ENCODE results near the gene CAMKK1. TPM values are rescaled to one million over a fixed set of nuclear protein-coding genes. Genes with fewer than 3 reads are reported as not detected.
A peak's percentile ranks its signal among the peaks of the same experiment; 100 is the strongest.

The CAMKK1 gene
- polyA plus RNA-seq, 1 of the 3 experiments (the other 2 are of a cell fraction), result 6.8 TPM

- DNase-seq, result peak; percentile 75
- WGBS (ENCODE audit: low lambda C conversion rate), result 70% methylated on average over 6 of the region's 10 CpGs
Observed at GRCh38 chr17:3935140-3935542, 42.3 kb upstream of the CAMKK1 start.

GRCh38 chr17:3929764-3930163, 36.9 kb upstream of the CAMKK1 start:
- Histone ChIP-seq H3K4me3 (ENCODE audit: low read depth in 2 of 2, low read length in 1 of 2) (no peak overlapping the region), H3K79me2 (ENCODE audit: insufficient read depth) (no peaks in the 10 kb centered on the region), H3K9ac (no peak overlapping the region), H2AFZ (ENCODE audit: low read depth) (no peak overlapping the region), H3K27ac (ENCODE audit: low read depth in 2 of 2, low read length in 1 of 2) (no peak overlapping the region), H3K9me2 (no peaks in the 10 kb centered on the region), H3K36me3 (replicated peaks in 1 of 2; ENCODE audit: control insufficient read depth in 1 of 2, insufficient read depth in 2 of 2, low read length in 1 of 2) (no peaks in the 10 kb centered on the region), H3K27me3 (ENCODE audit: insufficient read depth) (no peaks in the 10 kb centered on the region), H4K20me1 (ENCODE audit: insufficient read depth) (no peaks in the 10 kb centered on the region), H3F3A (replicated peaks; ENCODE audit: insufficient read depth) (no peaks in the 10 kb centered on the region), H3K9me3 (no peaks in the 10 kb centered on the region), H3K4me2 (no peak overlapping the region), H3K4me1 (ENCODE audit: control insufficient read depth in 1 of 2, insufficient read depth in 2 of 2, low read depth in 1 of 2, low read length in 1 of 2) (peaks cover 0 to 12% of the 10 kb centered on the region in 2 experiments; a peak in 1 of 4 replicates)
- 94% methylated on average over 1 of the region's 1 CpG for WGBS (ENCODE audit: low lambda C conversion rate)
- TF ChIP-seq USF1 (IDR thresholded peaks at IDR 0.05; ENCODE audit: borderline replicate concordance, low read depth) (no peak), ELF1 (IDR thresholded peaks at IDR 0.05) (no peak), MXI1 (IDR thresholded peaks at IDR 0.05; ENCODE audit: low read depth, low read length) (no peak), RAD21 (IDR thresholded peaks at IDR 0.05; ENCODE audit: low read length) (no peak), TEAD4 (IDR thresholded peaks at IDR 0.05; ENCODE audit: borderline replicate concordance, insufficient read depth) (no peak), EP300 (IDR thresholded peaks at IDR 0.05; ENCODE audit: borderline replicate concordance in 1 of 2, low read depth in 1 of 2, low read length in 1 of 2) (no peak), MEF2A (IDR thresholded peaks at IDR 0.05; ENCODE audit: borderline replicate concordance, low read depth) (no peak), TAF1 (IDR thresholded peaks at IDR 0.05; ENCODE audit: borderline replicate concordance, low read depth, low read length) (no peak), GATA2 (CRISPR knock-in tag; IDR thresholded peaks at IDR 0.05) (no peak), FOXJ3 (CRISPR knock-in tag; IDR thresholded peaks at IDR 0.05) (no peak), POLR2AphosphoS5 (IDR thresholded peaks at IDR 0.05; ENCODE audit: low read depth, low read length) (no peak), YY1 (IDR thresholded peaks at IDR 0.05; ENCODE audit: low read depth) (no peak), RXRA (IDR thresholded peaks at IDR 0.05; ENCODE audit: borderline replicate concordance, low read depth) (no peak), FOXM1 (IDR thresholded peaks at IDR 0.05; ENCODE audit: low read depth) (no peak), TCF12 (IDR thresholded peaks at IDR 0.05) (no peak), RCOR1 (IDR thresholded peaks at IDR 0.05; ENCODE audit: low read length) (no peak), NRF1 (IDR thresholded peaks at IDR 0.05; ENCODE audit: low read depth, low read length) (no peak), USF2 (IDR thresholded peaks at IDR 0.05; ENCODE audit: borderline replicate concordance, low read depth, low read length) (no peak), PBX3 (IDR thresholded peaks at IDR 0.05) (no peak)
- no peak for DNase-seq
- CTCF ChIA-PET, result no interaction called here
- POLR2A ChIA-PET, result no interaction called here

More at GRCh38 chr17:3935140-3935542, 42.3 kb upstream of the CAMKK1 start:
- no peaks in the 10 kb centered on the region for H3K27me3 ChIP-seq (ENCODE audit: insufficient read depth)
- no peak overlapping the region for H3K9ac ChIP-seq
- H3F3A ChIP-seq (replicated peaks; ENCODE audit: insufficient read depth), result no peaks in the 10 kb centered on the region
- no peaks in the 10 kb centered on the region for H3K36me3 ChIP-seq (replicated peaks in 1 of 2; ENCODE audit: control insufficient read depth in 1 of 2, insufficient read depth in 2 of 2, low read length in 1 of 2)
- no peak overlapping the region for H3K4me3 ChIP-seq (ENCODE audit: low read depth in 2 of 2, low read length in 1 of 2)
- ChIA-PET POLR2A (no interaction called here), CTCF (interaction anchor here (0.5 to 1.9 kb wide), 10 partner anchors 13 to 144 kb away, joined by 3 to 14 read pairs (median 3); no protein-coding TSS in a partner anchor)
- H3K9me3 ChIP-seq, result no peaks in the 10 kb centered on the region
- H3K4me1 ChIP-seq (ENCODE audit: control insufficient read depth in 1 of 2, insufficient read depth in 2 of 2, low read depth in 1 of 2, low read length in 1 of 2), result no peaks in the 10 kb centered on the region
- H4K20me1 ChIP-seq (ENCODE audit: insufficient read depth), result no peaks in the 10 kb centered on the region
- TF ChIP-seq RAD21 (IDR thresholded peaks at IDR 0.05; ENCODE audit: low read length) (peak; percentile 74), CTCF (IDR thresholded peaks at IDR 0.05) (peak; percentile 43), SMC3 (IDR thresholded peaks at IDR 0.05; ENCODE audit: low read depth, low read length) (peak; percentile 58; the same call in 1 of the 2 replicates), GATA2 (CRISPR knock-in tag; IDR thresholded peaks at IDR 0.05) (no peak)
- no peak overlapping the region for H2AFZ ChIP-seq (ENCODE audit: low read depth)
- H3K79me2 ChIP-seq (ENCODE audit: insufficient read depth), result no peaks in the 10 kb centered on the region
- H3K9me2 ChIP-seq, result no peaks in the 10 kb centered on the region
- H3K27ac ChIP-seq (ENCODE audit: low read depth in 2 of 2, low read length in 1 of 2), result no peak overlapping the region
- no peak overlapping the region for H3K4me2 ChIP-seq
